ENCODE measurements around the gene CAMK2G.

DNA sequence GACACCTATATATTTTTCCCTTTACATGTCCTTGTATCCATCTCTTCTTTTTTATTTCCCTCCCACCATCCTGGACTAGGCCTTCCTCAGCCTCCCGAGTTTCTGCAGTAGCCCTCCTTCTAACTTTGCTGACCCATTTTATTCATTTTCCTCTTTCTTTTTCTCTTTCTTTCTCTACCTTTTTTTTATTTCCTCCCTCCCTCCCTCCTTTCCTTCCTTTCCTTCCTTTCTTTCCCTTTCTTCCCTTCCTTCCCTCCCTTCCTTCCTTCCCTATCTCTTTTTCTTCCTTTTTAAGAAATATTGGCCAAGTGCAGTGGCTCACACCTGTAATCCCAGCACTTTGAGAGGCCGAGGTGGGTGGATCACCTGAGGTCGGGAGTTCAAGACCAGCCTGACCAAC, 9.7 kb upstream of the CAMK2G start:
- TF ChIP-seq, protein P1, sequence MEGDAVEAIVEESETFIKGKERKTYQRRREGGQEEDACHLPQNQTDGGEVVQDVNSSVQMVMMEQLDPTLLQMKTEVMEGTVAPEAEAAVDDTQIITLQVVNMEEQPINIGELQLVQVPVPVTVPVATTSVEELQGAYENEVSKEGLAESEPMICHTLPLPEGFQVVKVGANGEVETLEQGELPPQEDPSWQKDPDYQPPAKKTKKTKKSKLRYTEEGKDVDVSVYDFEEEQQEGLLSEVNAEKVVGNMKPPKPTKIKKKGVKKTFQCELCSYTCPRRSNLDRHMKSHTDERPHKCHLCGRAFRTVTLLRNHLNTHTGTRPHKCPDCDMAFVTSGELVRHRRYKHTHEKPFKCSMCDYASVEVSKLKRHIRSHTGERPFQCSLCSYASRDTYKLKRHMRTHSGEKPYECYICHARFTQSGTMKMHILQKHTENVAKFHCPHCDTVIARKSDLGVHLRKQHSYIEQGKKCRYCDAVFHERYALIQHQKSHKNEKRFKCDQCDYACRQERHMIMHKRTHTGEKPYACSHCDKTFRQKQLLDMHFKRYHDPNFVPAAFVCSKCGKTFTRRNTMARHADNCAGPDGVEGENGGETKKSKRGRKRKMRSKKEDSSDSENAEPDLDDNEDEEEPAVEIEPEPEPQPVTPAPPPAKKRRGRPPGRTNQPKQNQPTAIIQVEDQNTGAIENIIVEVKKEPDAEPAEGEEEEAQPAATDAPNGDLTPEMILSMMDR (IDR thresholded peaks at IDR 0.05; ENCODE audit: insufficient read depth, low read length, poor library complexity, severe bottlenecking) = no peak
- TF ChIP-seq EZH2phosphoT487 (conservative IDR thresholded peaks at IDR 0.05; ENCODE audit: low read length) = no peak

Data from SU-DHL-6 (cell line).